Suprapubic skin (tissue), 4 donors: ENCODE results near the gene WNT9A.

Experiments
- CTCF ChIP-seq, 2 donors: fragments of 200-600 bp in 1 of 2; fragments of 450-650 bp in 1 of 2; sonication (generic) in 1 of 2; IDR thresholded peaks; one replicate each; pipeline ENCODE4 v1.5.1; 2016 to 2019; ENCODE audit warnings: antibody characterized with exemption in 2 of 2, mild to moderate bottlenecking in 1 of 2, moderate library complexity in 1 of 2
- EP300 ChIP-seq: sonication (generic); formaldehyde crosslinking; IDR thresholded peaks from one replicate; pipeline ENCODE4 v1.6.1; 2017; ENCODE audit warnings: antibody characterized with exemption
- POLR2A ChIP-seq, 2 donors: fragments of 450-650 bp; IDR thresholded peaks; one replicate each; pipeline ENCODE4 v1.6.1; 2017; ENCODE audit warnings: antibody characterized with exemption in 2 of 2, mild to moderate bottlenecking in 2 of 2, moderate library complexity in 2 of 2
- POLR2AphosphoS5 ChIP-seq, 3 donors: sonication (generic); formaldehyde crosslinking; IDR thresholded peaks; one replicate each; pipeline ENCODE4 v1.6.1; 2017; ENCODE audit warnings: antibody characterized with exemption in 3 of 3

DNA sequence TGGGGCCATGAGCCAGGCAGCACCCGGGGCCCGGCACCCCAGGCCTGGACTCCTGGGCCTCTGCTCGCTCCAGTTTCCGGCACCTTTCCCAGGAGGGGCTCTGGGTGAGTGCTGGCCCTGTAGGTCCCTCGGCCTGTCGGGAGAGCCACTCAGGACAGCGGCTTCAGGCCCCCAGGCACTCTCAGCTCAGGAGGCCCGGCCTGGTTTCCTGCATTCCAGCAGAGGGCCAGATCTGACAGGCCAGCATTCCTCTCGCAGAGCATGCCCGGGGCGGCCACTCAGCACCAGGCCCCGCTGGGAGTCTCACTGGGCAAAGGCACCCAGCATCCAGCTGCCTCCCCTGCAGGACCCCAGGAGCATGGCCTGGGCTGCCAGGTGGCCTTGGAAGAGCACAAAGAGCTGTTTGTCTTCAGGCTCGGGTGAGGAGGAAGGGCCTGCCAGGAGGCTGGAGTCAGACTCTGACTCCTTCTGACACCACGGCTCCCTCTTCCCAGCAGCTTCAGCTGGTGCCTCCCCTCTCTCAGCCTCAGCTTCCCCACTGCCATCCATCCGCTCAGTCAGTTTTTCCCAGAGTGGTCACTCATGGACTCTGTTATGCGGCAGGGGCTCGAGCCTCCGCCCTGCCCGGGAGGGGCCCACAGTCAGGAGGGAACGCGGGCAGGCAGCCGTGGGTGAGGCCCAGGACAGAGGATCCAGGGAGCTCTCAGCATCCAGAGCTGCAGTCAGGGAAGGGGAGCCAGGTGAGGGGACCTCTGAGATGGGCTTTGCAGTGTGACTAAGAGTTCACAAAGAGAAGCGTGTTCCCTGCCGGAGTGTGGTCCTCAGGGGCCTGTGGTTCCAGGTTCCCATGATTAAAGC, 51.7 kb downstream of the WNT9A start:
- no peak for TF ChIP-seq CTCF (IDR thresholded peaks at IDR 0.05)
- no peak for TF ChIP-seq POLR2AphosphoS5 (IDR thresholded peaks at IDR 0.05)
- TF ChIP-seq POLR2A (IDR thresholded peaks at IDR 0.05), result no peak
- TF ChIP-seq EP300, result no peak
